ENCODE measurements around the gene PLEKHG3.

DNA sequence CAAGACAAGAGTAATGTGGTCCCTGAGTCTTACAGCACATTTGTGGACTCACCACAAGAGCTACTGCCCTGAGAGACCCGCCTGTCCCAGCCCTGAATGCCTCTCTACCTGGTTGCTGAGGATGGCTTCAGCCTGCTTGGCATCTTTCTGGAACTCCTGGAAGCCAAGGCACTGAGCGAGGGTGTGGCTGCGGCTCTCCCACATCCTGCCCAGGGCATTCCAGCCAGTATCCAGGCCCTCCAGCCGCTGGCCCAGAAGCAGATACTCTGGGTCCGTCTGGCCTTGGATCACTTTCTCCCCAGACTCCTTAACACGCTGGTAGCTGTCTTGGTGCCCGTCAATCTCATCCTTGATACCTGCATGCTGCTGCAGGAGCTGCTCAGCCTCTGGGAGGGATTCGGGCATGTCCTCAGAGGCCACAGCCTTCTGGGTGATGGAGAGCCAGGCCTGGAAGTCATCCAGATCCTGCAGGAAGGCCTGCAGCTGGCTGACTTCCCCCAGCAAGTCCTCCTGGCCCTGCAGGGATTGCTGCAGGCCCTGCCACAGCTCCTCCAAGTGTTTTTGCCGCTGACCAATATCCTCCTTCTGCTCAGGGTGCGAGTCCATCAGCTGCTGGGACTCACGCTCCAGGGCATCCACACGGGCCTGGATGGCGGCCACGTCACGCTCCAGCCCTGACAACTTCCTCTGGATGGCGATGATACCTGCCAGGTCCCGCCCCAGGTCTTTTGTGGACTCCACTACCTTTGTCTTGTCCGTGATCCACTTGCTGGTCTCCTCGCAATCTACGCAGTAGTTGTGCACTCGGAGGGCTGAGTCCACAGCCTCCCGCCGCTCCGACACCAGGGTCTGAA lies 82.3 kb downstream of the PLEKHG3 start:
- TF ChIP-seq, protein P1, sequence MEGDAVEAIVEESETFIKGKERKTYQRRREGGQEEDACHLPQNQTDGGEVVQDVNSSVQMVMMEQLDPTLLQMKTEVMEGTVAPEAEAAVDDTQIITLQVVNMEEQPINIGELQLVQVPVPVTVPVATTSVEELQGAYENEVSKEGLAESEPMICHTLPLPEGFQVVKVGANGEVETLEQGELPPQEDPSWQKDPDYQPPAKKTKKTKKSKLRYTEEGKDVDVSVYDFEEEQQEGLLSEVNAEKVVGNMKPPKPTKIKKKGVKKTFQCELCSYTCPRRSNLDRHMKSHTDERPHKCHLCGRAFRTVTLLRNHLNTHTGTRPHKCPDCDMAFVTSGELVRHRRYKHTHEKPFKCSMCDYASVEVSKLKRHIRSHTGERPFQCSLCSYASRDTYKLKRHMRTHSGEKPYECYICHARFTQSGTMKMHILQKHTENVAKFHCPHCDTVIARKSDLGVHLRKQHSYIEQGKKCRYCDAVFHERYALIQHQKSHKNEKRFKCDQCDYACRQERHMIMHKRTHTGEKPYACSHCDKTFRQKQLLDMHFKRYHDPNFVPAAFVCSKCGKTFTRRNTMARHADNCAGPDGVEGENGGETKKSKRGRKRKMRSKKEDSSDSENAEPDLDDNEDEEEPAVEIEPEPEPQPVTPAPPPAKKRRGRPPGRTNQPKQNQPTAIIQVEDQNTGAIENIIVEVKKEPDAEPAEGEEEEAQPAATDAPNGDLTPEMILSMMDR (conservative IDR thresholded peaks at IDR 0.05 in 1 of 2, IDR thresholded peaks at IDR 0.05 in 1 of 2; ENCODE audit: extremely low read depth in 1 of 2, insufficient read depth in 1 of 2, low read depth in 1 of 2, low read length in 2 of 2) = no peak
- no peak for TF ChIP-seq EZH2 (IDR thresholded peaks at IDR 0.05; ENCODE audit: borderline replicate concordance, low read length)
